Pons (tissue), 1 donor: Measurements from ENCODE around the gene EGR1.
"Not testable (repeated sequence)": the region's sequence is repeated elsewhere in the genome, so short reads cannot be mapped to it uniquely, and the experiment has no call there.

ENCODE experiments used
- DNase-seq: peaks from one replicate; pipeline ENCODE4 v3.0.0-alpha.2; 2016; ENCODE audit warnings: low spot score

Gene EGR1

DNA sequence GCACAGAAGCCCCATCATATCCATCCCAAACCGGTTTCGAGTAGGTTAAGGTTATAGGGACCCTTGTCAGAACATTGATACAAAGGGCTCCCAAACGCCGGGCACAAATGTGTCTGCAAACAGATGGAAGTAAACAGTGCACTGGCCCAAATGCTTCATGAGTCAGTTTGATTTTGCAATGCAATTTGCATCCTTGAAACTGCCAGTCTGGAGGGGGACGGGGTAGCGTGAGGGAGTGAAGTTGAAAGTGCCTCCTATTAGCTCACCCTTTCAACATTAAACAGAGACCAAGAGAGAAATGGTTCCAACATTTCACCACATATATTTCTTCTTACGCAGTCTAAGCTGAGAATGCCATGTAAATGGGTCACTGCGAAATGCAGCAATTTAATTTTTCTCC lies 42.2 kb downstream of the EGR1 start:
- not testable (repeated sequence) for DNase-seq

DNA sequence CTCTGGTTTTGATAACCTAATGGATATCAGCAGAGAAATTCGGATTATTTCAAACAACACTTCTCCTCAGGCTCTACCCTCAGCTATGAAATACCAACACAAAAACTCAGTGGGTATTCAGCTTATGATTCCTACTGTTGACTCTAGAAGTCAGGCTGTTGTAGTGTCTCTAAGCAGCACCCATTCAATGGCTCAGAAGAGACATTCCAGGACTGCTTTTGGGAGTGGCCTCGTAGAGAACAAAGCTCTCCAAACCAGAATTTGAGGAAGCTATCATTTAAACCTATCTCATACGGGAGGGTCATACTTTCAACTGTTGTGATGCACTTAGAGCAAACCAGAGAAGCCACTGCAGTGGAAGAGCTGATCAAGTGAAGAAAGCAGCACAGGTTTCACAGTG lies 43.7 kb downstream of the EGR1 start:
- no peak for DNase-seq

DNA sequence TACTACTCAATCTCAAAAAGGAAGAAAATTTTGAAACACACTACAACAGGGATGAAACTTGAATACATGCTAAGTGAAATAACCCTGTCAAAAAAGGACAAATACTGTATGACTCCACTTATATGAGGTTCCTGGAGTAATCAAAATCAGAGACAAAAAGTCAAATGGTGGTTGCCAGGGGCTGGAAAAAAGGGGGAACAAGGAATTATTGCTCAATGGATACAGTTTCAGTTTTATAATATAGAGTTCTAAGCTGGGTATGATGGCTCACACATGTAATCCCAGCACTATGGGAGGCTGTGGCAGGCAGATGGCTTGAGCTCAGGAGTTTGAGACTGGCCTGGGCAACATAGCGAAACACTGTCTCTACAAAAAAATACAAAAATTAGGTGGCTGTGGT lies 48.7 kb downstream of the EGR1 start:
- no peak for DNase-seq

DNA sequence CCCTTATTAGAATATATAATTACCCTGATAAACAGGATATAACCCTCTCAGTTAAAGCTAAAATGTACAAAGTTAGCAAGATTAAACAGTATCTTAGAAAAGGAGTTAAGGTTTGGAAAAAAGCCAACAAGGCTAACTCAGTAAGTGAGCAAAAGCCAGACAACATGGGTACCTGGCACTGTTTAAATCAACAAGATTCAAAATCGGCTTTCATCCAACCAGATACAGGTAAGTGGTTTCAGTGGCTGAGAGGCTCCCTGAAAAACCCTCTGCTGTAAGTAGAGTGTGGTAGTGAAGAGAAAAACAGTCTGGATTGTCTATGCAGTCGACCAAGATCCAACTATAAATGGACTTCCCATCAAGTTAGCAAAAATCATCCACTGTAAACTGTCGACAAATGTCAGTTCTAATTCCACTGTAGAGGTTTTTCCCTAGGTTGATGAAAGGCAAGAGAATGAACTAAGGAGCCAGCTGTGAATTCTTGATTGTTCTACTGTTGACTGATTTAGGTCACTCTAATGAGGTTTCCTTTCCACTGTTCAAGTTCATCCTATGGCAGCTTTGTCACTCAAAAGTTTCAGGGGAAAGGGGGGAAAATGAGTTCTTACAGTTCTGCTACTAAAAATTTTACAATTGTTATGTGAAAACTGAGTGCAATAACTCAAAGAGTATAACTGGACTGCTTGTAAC lies 50.4 kb downstream of the EGR1 start:
- DNase-seq = no peak

DNA sequence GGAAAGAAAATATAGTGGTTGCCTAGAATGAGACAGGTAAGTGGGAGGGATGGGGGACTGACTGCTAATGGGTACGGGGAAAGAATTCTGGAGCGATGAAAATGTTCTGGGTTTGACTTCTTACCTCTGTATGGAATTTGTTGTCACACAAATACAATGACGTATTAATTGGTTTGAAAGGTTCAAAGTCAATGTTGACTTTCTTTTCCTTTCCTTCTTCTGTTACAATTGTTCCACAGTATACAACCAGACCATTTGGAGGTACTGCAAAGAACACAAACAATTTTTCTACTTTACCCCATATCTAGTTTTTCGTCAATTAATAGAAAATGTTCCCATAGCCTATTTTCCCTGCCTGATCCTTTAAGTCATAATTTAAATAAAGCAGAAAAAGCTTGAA lies 52.2 kb downstream of the EGR1 start:
- no peak for DNase-seq
